T-helper 17 cell (primary cell): ENCODE data around the gene TCF20. TPM values are rescaled to one million over a fixed set of nuclear protein-coding genes. Genes with fewer than 3 reads are reported as not detected.

Experiments used
- ATAC-seq: fragments of 150-1000 bp; cut with Tn5 transposase; 2 replicates; pipeline ENCODE4 v1.10.0; 2021; ENCODE audit warnings: mild to moderate bottlenecking, moderate library complexity
- DNase-seq, 3 donors: peaks; one replicate each; pipeline versions ENCODE4 v3.0.0 to v3.0.0-alpha.2; 2020 to 2021
- H3K9me3 ChIP-seq: one replicate; pipeline ENCODE4 v1.7.0; 2013; ENCODE audit warnings: low read length, mild to moderate bottlenecking; ENCODE audit not compliant: control insufficient read depth, poor library complexity, severe bottlenecking
- H3K27ac Mint-ChIP-seq: one replicate; pipeline ENCODE4 v1.8.0; 2022; ENCODE audit warnings: mild to moderate bottlenecking, moderate library complexity, mixed read lengths
- H3K27me3 Mint-ChIP-seq: one replicate; pipeline ENCODE4 v1.8.0; 2022; ENCODE audit warnings: mixed read lengths
- H3K36me3 Mint-ChIP-seq: one replicate; pipeline ENCODE4 v1.8.0; 2022; ENCODE audit warnings: low read depth, mixed read lengths
- H3K4me1 Mint-ChIP-seq: one replicate; pipeline ENCODE4 v1.8.0; 2022; ENCODE audit warnings: mild to moderate bottlenecking, mixed read lengths
- H3K4me3 Mint-ChIP-seq: one replicate; pipeline ENCODE4 v1.8.0; 2022; ENCODE audit warnings: mild to moderate bottlenecking, moderate library complexity, mixed read lengths
- total RNA-seq, 4 donors: library from RNA in 2 of 4; stranded (reverse) in 2 of 4; gene quantifications; one replicate each; pipeline ENCODE4 v1.2.3 and lab custom pipeline; 2022 to 2026

The TCF20 gene
- total RNA-seq, 2 donors from 2014 or later = 68.7 to 81.9 TPM

- Mint-ChIP-seq H3K36me3 (no peaks in the 10 kb centered on the region), H3K4me3 (no peak overlapping the region), H3K4me1 (peaks cover 36% of the 10 kb centered on the region), H3K27ac (peak overlapping the region; percentile 80), H3K27me3 (no peaks in the 10 kb centered on the region)
- DNase-seq = no peak
- H3K9me3 ChIP-seq = no peaks in the 10 kb centered on the region
- ATAC-seq = no peak
These were observed 20.6 kb downstream of the TCF20 start for GRCh38 chr22:42249831-42250230.

- H3K27ac Mint-ChIP-seq = peak overlapping the region; percentile 11
- no peaks in the 10 kb centered on the region for H3K27me3 Mint-ChIP-seq
- H3K36me3 Mint-ChIP-seq = no peaks in the 10 kb centered on the region
- no peak overlapping the region for H3K4me3 Mint-ChIP-seq
- no peak for ATAC-seq
- no peak for DNase-seq
- peaks cover 37% of the 10 kb centered on the region for H3K4me1 Mint-ChIP-seq
- H3K9me3 ChIP-seq = no peaks in the 10 kb centered on the region
These were observed 21.5 kb downstream of the TCF20 start for GRCh38 chr22:42248995-42249394.

DNA sequence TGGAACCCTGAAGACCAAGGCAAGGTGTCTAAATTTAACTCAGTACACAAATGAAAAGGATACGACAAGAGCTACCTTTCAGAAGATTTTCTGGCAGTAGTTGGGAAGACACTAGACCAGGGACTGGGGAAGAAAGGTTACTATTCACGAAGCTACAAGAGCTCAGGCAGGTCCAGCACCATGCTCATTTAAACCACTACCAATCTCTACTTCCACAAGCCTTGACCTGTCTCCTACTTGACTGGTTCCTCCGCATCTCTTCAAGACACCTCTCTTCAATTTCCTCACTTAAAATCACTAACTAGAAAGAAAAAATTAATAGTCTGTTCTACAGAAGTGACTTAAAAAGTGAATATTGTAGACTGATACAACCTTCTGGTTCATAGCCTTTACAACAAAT, 22.9 kb downstream of the TCF20 start:
- peaks cover 44% of the 10 kb centered on the region for H3K4me1 Mint-ChIP-seq
- ATAC-seq (no peak), DNase-seq (no peak)
- no peaks in the 10 kb centered on the region for H3K36me3 Mint-ChIP-seq
- no peak overlapping the region for H3K4me3 Mint-ChIP-seq
- H3K9me3 ChIP-seq = no peaks in the 10 kb centered on the region
- peak overlapping the region; percentile 87 for H3K27ac Mint-ChIP-seq
- H3K27me3 Mint-ChIP-seq = no peaks in the 10 kb centered on the region

- H3K27ac Mint-ChIP-seq = no peak overlapping the region
- DNase-seq (no peak), ATAC-seq (no peak)
- no peaks in the 10 kb centered on the region for H3K9me3 ChIP-seq
- no peak overlapping the region for H3K4me3 Mint-ChIP-seq
- no peaks in the 10 kb centered on the region for H3K36me3 Mint-ChIP-seq
- peaks cover 36% of the 10 kb centered on the region for H3K4me1 Mint-ChIP-seq
- H3K27me3 Mint-ChIP-seq = no peaks in the 10 kb centered on the region
These were observed 26.7 kb downstream of the TCF20 start for GRCh38 chr22:42243802-42244060.

DNA sequence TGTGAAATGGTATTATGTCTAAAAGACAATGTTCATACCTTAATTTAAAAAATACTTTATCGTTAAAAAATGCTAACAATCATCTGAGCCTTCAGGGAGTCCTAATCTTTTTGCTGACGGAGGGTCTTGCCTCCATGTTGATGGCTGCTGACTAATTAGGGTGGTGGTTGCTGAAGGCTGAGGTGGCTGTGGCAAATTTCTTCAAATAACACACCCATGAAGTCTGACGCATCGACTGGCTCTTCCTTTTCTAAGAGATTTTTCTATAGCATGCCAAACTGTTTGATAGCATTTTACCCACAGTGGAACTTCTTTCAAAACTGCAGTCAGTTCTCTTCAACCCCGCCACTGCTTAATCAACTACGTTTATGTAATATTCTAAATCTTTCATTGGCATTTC, 33.6 kb downstream of the TCF20 start:
- ATAC-seq (no peak), DNase-seq (no peak)
- no peaks in the 10 kb centered on the region for H3K9me3 ChIP-seq
- Mint-ChIP-seq H3K4me3 (no peak overlapping the region), H3K27ac (peak overlapping the region; percentile 84), H3K4me1 (peaks cover 38% of the 10 kb centered on the region), H3K27me3 (no peaks in the 10 kb centered on the region), H3K36me3 (peaks cover 2% of the 10 kb centered on the region)

DNA sequence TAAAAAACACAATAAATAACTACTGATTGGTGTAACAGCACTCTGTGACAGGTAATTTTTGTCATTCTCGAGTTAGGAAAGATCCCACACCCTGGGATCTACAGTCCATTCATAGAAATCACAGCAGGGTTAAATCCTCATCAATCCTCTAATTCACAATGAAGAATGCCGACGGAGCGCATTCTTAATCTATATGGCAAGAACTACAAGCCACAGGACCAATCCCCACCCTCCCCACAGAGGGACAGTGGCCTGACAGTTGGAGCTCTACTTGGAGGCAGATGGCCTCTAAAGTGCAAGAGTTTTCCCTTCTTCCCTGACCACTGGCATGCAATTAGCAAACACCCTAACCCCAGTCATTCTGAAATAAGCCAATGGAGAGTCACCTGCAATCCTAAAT, 34.2 kb downstream of the TCF20 start:
- peak overlapping the region; percentile 12 for H3K4me3 Mint-ChIP-seq

GRCh38 chr22:42233879-42234278, 36.6 kb downstream of the TCF20 start:
- Mint-ChIP-seq H3K4me1 (peaks cover 50% of the 10 kb centered on the region), H3K4me3 (no peak overlapping the region), H3K36me3 (peaks cover 4% of the 10 kb centered on the region), H3K27ac (peak overlapping the region; percentile 47), H3K27me3 (no peaks in the 10 kb centered on the region)
- ATAC-seq = no peak
- no peak for DNase-seq
- H3K9me3 ChIP-seq = no peaks in the 10 kb centered on the region

More for the DNA sequence above, 34.2 kb downstream of the TCF20 start:
- peaks cover 2% of the 10 kb centered on the region for H3K36me3 Mint-ChIP-seq
- DNase-seq (no peak), ATAC-seq (no peak)
- H3K27ac Mint-ChIP-seq = peak overlapping the region; percentile 84
- H3K27me3 Mint-ChIP-seq = no peaks in the 10 kb centered on the region
- no peaks in the 10 kb centered on the region for H3K9me3 ChIP-seq
- peaks cover 36% of the 10 kb centered on the region for H3K4me1 Mint-ChIP-seq

- H3K36me3 Mint-ChIP-seq = peaks cover 4% of the 10 kb centered on the region
- H3K9me3 ChIP-seq = no peaks in the 10 kb centered on the region
- H3K27me3 Mint-ChIP-seq = no peaks in the 10 kb centered on the region
- no peak for ATAC-seq
- peak overlapping the region; percentile 77 for H3K27ac Mint-ChIP-seq
- H3K4me1 Mint-ChIP-seq = peaks cover 61% of the 10 kb centered on the region
- no peak for DNase-seq
- no peak overlapping the region for H3K4me3 Mint-ChIP-seq
These were observed 38.5 kb downstream of the TCF20 start for GRCh38 chr22:42231929-42232328.

- Mint-ChIP-seq H3K27ac (no peak overlapping the region), H3K36me3 (peaks cover 3% of the 10 kb centered on the region), H3K4me1 (peaks cover 49% of the 10 kb centered on the region), H3K27me3 (no peaks in the 10 kb centered on the region), H3K4me3 (peak overlapping the region; percentile 69)
- DNase-seq = no peak
- no peak for ATAC-seq
- no peaks in the 10 kb centered on the region for H3K9me3 ChIP-seq
These were observed 40.9 kb downstream of the TCF20 start for GRCh38 chr22:42229455-42230149.

- no peaks in the 10 kb centered on the region for H3K9me3 ChIP-seq
- no peaks in the 10 kb centered on the region for H3K27me3 Mint-ChIP-seq
- no peak overlapping the region for H3K4me3 Mint-ChIP-seq
- no peak for ATAC-seq
- peak overlapping the region; percentile 30 for H3K27ac Mint-ChIP-seq
- H3K36me3 Mint-ChIP-seq = peaks cover 3% of the 10 kb centered on the region
- H3K4me1 Mint-ChIP-seq = peaks cover 47% of the 10 kb centered on the region
- DNase-seq = no peak
These were observed 42.0 kb downstream of the TCF20 start for GRCh38 chr22:42228483-42228882.

GRCh38 chr22:42227435-42227834, 43.0 kb downstream of the TCF20 start:
- peaks cover 52% of the 10 kb centered on the region for H3K4me1 Mint-ChIP-seq
- peaks cover 3% of the 10 kb centered on the region for H3K36me3 Mint-ChIP-seq
- peak overlapping the region; percentile 30 for H3K27ac Mint-ChIP-seq
- no peak for DNase-seq
- no peaks in the 10 kb centered on the region for H3K9me3 ChIP-seq
- H3K27me3 Mint-ChIP-seq = no peaks in the 10 kb centered on the region
- H3K4me3 Mint-ChIP-seq = no peak overlapping the region
- no peak for ATAC-seq

GRCh38 chr22:42225841-42226240, 44.6 kb downstream of the TCF20 start:
- ATAC-seq (no peak), DNase-seq (no peak)
- Mint-ChIP-seq H3K36me3 (peaks cover 3% of the 10 kb centered on the region), H3K4me3 (no peak overlapping the region), H3K27me3 (no peaks in the 10 kb centered on the region), H3K27ac (no peak overlapping the region), H3K4me1 (peaks cover 57% of the 10 kb centered on the region)
- no peaks in the 10 kb centered on the region for H3K9me3 ChIP-seq

- peaks cover 57% of the 10 kb centered on the region for H3K4me1 Mint-ChIP-seq
- no peaks in the 10 kb centered on the region for H3K9me3 ChIP-seq
- peak overlapping the region; percentile 54 for H3K27ac Mint-ChIP-seq
- H3K4me3 Mint-ChIP-seq = no peak overlapping the region
- no peaks in the 10 kb centered on the region for H3K27me3 Mint-ChIP-seq
- no peaks in the 10 kb centered on the region for H3K36me3 Mint-ChIP-seq
- no peak for ATAC-seq
- DNase-seq = no peak
These were observed 48.3 kb downstream of the TCF20 start for GRCh38 chr22:42222140-42222539.
